IMR-90 (cell line): ENCODE measurements around the gene SAPCD1. TPM values are rescaled to one million over a fixed set of nuclear protein-coding genes. Genes with fewer than 3 reads are reported as not detected.

Experiments used
- ATAC-seq: fragments of 200-7000 bp; cut with Tn5 transposase; 2 replicates; pipeline ENCODE4 v1.9.1; 2020; ENCODE audit warnings: low read depth, mild to moderate bottlenecking, moderate library complexity
- BruUV-seq: library from RNA; stranded (reverse); fragments of 400-500 nt; replicated peaks from 2 replicates; lab custom pipeline; 2021; lab: Mats Ljungman, UMichigan
- CTCF ChIA-PET: fragments of 300-600 bp; formaldehyde crosslinking; extraction: SDS; loops from one replicate; lab custom pipeline; 2021; ENCODE audit warnings: antibody characterized with exemption; lab: Yijun Ruan, JAX
- POLR2A ChIA-PET: fragments of 300-600 bp; sonication (Branson Sonifier 250); formaldehyde crosslinking; loops from one replicate; lab custom pipeline; 2022; ENCODE audit warnings: antibody characterized with exemption; ENCODE audit not compliant: unreplicated experiment; lab: Charles Lee
- DNase-seq: peaks from one replicate; pipeline ENCODE4 v3.0.0; 2013
- H2AFZ ChIP-seq: replicated peaks from 2 replicates; pipeline ENCODE3; 2013; ENCODE audit warnings: low read length, mild to moderate bottlenecking; ENCODE audit not compliant: poor library complexity
- H2AK5ac ChIP-seq: 2 replicates; pipeline ENCODE4 v1.6.1; 2013; ENCODE audit warnings: low read depth, low read length, inconsistent platforms
- H2AK9ac ChIP-seq: replicated peaks from 2 replicates; pipeline ENCODE3; 2013; ENCODE audit warnings: mild to moderate bottlenecking, low read depth, low read length, moderate library complexity; ENCODE audit not compliant: poor library complexity
- H2BK120ac ChIP-seq: 2 replicates; pipeline ENCODE4 v1.6.1; 2013; ENCODE audit warnings: low read depth, low read length, inconsistent platforms
- H2BK15ac ChIP-seq: 3 replicates; pipeline ENCODE4 v1.6.1; 2013; ENCODE audit warnings: low read depth, low read length, inconsistent platforms
- H2BK20ac ChIP-seq: 2 replicates; pipeline ENCODE4 v1.6.1; 2013; ENCODE audit warnings: low read depth, mild to moderate bottlenecking, inconsistent platforms, low read length, moderate library complexity
- H2BK5ac ChIP-seq: 2 replicates; pipeline ENCODE4 v1.6.1; 2013; ENCODE audit warnings: mild to moderate bottlenecking, low read depth, low read length, inconsistent platforms; ENCODE audit not compliant: poor library complexity, severe bottlenecking
- H3K14ac ChIP-seq: replicated peaks from 2 replicates; pipeline ENCODE4 v1.6.1; 2013; ENCODE audit warnings: low read depth, low read length, inconsistent platforms
- H3K18ac ChIP-seq: 2 replicates; pipeline ENCODE4 v1.6.1; 2013; ENCODE audit warnings: low read depth, low read length, control low read depth
- H3K23ac ChIP-seq: 2 replicates; pipeline ENCODE4 v1.6.1; 2013; ENCODE audit warnings: low read depth, low read length, inconsistent platforms
- H3K27ac ChIP-seq: 2 replicates; pipeline ENCODE4 v1.5.1; 2013; ENCODE audit warnings: mild to moderate bottlenecking, control low read depth, low read length; ENCODE audit not compliant: insufficient read depth
- H3K27me3 ChIP-seq: 2 replicates; pipeline ENCODE4 v1.6.1; 2013; ENCODE audit warnings: low read length; ENCODE audit not compliant: control insufficient read depth, insufficient read depth
- H3K36me3 ChIP-seq: 2 replicates; pipeline ENCODE4 v1.6.1; 2013; ENCODE audit warnings: low read length, mixed read lengths; ENCODE audit not compliant: control insufficient read depth, insufficient read depth
- H3K4ac ChIP-seq: 2 replicates; pipeline ENCODE4 v1.6.1; 2013; ENCODE audit warnings: low read depth, low read length, inconsistent platforms
- H3K4me1 ChIP-seq: 2 replicates; pipeline ENCODE4 v1.6.1; 2013; ENCODE audit warnings: low read length, mixed read lengths; ENCODE audit not compliant: control insufficient read depth, insufficient read depth
- H3K4me2 ChIP-seq: 2 replicates; pipeline ENCODE4 v1.6.1; 2013; ENCODE audit warnings: low read depth, mild to moderate bottlenecking, control low read depth, low read length, moderate library complexity
- H3K4me3 ChIP-seq: 2 replicates; pipeline ENCODE4 v1.5.1; 2013; ENCODE audit warnings: low read depth, mild to moderate bottlenecking, control low read depth, low read length, moderate library complexity; ENCODE audit not compliant: insufficient read depth
- H3K56ac ChIP-seq: 2 replicates; pipeline ENCODE4 v1.6.1; 2013; ENCODE audit warnings: low read length, inconsistent platforms; ENCODE audit not compliant: insufficient read depth; ENCODE audit errors: extremely low read depth
- H3K79me1 ChIP-seq, 2 experiments: 2 replicates each; pipeline ENCODE4 v1.6.1; 2013; ENCODE audit warnings: low read length in 2 of 2, inconsistent platforms in 1 of 2, low read depth in 1 of 2
- H3K9ac ChIP-seq: 2 replicates; pipeline ENCODE4 v1.6.1; 2013; ENCODE audit warnings: low read depth, low read length, control low read depth
- H3K9me1 ChIP-seq: 2 replicates; pipeline ENCODE4 v1.6.1; 2013; ENCODE audit warnings: low read length, inconsistent platforms; ENCODE audit not compliant: insufficient read depth
- H3K9me3 ChIP-seq: 2 replicates; pipeline ENCODE4 v1.6.1; 2013; ENCODE audit warnings: low read length; ENCODE audit not compliant: control insufficient read depth, insufficient read depth
- H4K20me1 ChIP-seq: 2 replicates; pipeline ENCODE4 v1.6.1; 2013; ENCODE audit warnings: low read length, inconsistent platforms; ENCODE audit not compliant: insufficient read depth
- H4K5ac ChIP-seq: 2 replicates; pipeline ENCODE4 v1.6.1; 2013; ENCODE audit warnings: mild to moderate bottlenecking, low read depth, low read length, control low read depth
- H4K8ac ChIP-seq, 2 experiments: 2 replicates each; pipeline ENCODE4 v1.6.1; 2013; ENCODE audit warnings: low read depth in 2 of 2, low read length in 2 of 2, control low read depth in 1 of 2, inconsistent platforms in 1 of 2
- H4K91ac ChIP-seq: 2 replicates; pipeline ENCODE4 v1.6.1; 2013; ENCODE audit warnings: low read depth, low read length, inconsistent platforms; ENCODE audit not compliant: insufficient read depth
- BHLHE40 ChIP-seq: fragments of 150-350 bp; IDR thresholded peaks from 2 replicates; pipeline ENCODE4 v1.6.1; 2016; ENCODE audit warnings: mild to moderate bottlenecking, low read depth, low read length
- CEBPB ChIP-seq: IDR thresholded peaks from 2 replicates; pipeline ENCODE4 v1.6.1; 2012; ENCODE audit warnings: low read depth, low read length, improper control_type of control experiment
- CHD1 ChIP-seq: IDR thresholded peaks from 2 replicates; pipeline ENCODE4 v1.6.1; 2012; ENCODE audit warnings: low read depth, low read length, improper control_type of control experiment
- FOS ChIP-seq: fragments of 150-350 bp; IDR thresholded peaks from 2 replicates; pipeline ENCODE4 v1.6.1; 2016; ENCODE audit warnings: low read depth, low read length
- MAZ ChIP-seq: IDR thresholded peaks from 2 replicates; pipeline ENCODE4 v1.6.1; 2012; ENCODE audit warnings: low read depth, mild to moderate bottlenecking, low read length, improper control_type of control experiment, moderate library complexity, borderline replicate concordance
- MXI1 ChIP-seq: IDR thresholded peaks from 2 replicates; pipeline ENCODE4 v1.6.1; 2012; ENCODE audit warnings: low read depth, mild to moderate bottlenecking, low read length, moderate library complexity, borderline replicate concordance
- NFE2L2 ChIP-seq: fragments of 150-350 bp; IDR thresholded peaks from 2 replicates; pipeline ENCODE4 v1.6.1; 2016; ENCODE audit warnings: low read depth, mild to moderate bottlenecking, low read length
- RAD21 ChIP-seq: IDR thresholded peaks from 2 replicates; pipeline ENCODE4 v1.6.1; 2012; ENCODE audit warnings: low read length, improper control_type of control experiment
- RCOR1 ChIP-seq: IDR thresholded peaks from 2 replicates; pipeline ENCODE4 v1.6.1; 2012; ENCODE audit warnings: mild to moderate bottlenecking, low read length, improper control_type of control experiment; ENCODE audit not compliant: insufficient replicate concordance
- RFX5 ChIP-seq: IDR thresholded peaks from 2 replicates; pipeline ENCODE4 v1.8.0; 2012; ENCODE audit warnings: low read depth, mild to moderate bottlenecking, low read length, moderate library complexity
- SMC3 ChIP-seq: fragments of 150-350 bp; IDR thresholded peaks from 2 replicates; pipeline ENCODE4 v1.6.1; 2016; ENCODE audit warnings: low read depth, mild to moderate bottlenecking, antibody characterized with exemption, low read length, moderate library complexity
- WGBS, 2 experiments: methylation state at CpG; one replicate each; pipeline versions ENCODE4 v1.1.5 to v1.1.7; 2013; ENCODE audit warnings: missing lambda C conversion rate in 2 of 2; ENCODE audit not compliant: insufficient read length in 1 of 2; ENCODE audit errors: extremely low coverage in 2 of 2; 5-methylcytosine and 5-hydroxymethylcytosine counted together
- dilution Hi-C: fragments of 300-500 bp; cut with HindIII; formaldehyde crosslinking; loops from one replicate; pipeline ENCODE4 v1.14.3; 2018; ENCODE audit warnings: low sequenced_read_pairs; ENCODE audit not compliant: unreplicated experiment
- in situ Hi-C: fragments of 300-500 bp; cut with MboI; formaldehyde crosslinking; loops from 3 replicates; pipeline ENCODE4 v1.14.3; 2019; ENCODE audit warnings: low sequenced_read_pairs, inconsistent platforms, mixed read lengths
- intact Hi-C: fragments of 100-400 bp; cut with micrococcal nuclease; formaldehyde crosslinking; loops from 2 replicates; pipeline ENCODE4 v1.10.0; 2022
- polyA plus RNA-seq, 3 experiments: library from polyadenylated mRNA; depleted of rRNA; stranded (reverse); fragments of >200 nt; gene quantifications; 2 replicates each; pipeline ENCODE4 v1.2.3, GENCODE V29; 2012; ENCODE audit warnings: low replicate concordance in 1 of 3
- total RNA-seq: library from RNA; depleted of rRNA; stranded (reverse); fragments of >200 nt; gene quantifications from 2 replicates; pipeline ENCODE4 v1.2.3, GENCODE V29; 2012
- TF ChIP-seq, protein P1 (sequence below): fragments of 150-350 bp; IDR thresholded peaks from 2 replicates; pipeline ENCODE4 v1.6.1; 2016; ENCODE audit warnings: low read depth, mild to moderate bottlenecking, low read length, moderate library complexity, borderline replicate concordance
- TF ChIP-seq, protein P2 (sequence below): fragments of 150-350 bp; IDR thresholded peaks from 2 replicates; pipeline ENCODE4 v1.6.1; 2017; ENCODE audit warnings: mild to moderate bottlenecking, antibody characterized with exemption, low read length, low read depth

The SAPCD1 gene
- total and polyA plus RNA-seq, 2 of the 4 experiments (the other 2 are of a cell fraction): 2.3 TPM; not detected in 1

GRCh38 chr6:31778999-31779885 lies 16.8 kb downstream of the SAPCD1 start (continued):
- no peak for TF ChIP-seq SMC3

- H3K18ac ChIP-seq: no peak overlapping the region
- H3K4me1 ChIP-seq: peaks cover 10% of the 10 kb centered on the region
- no peak for DNase-seq
- no peak overlapping the region for H3K9ac ChIP-seq
- no peak overlapping the region for H3K4me3 ChIP-seq
- H3K27me3 ChIP-seq: no peaks in the 10 kb centered on the region
- no peak overlapping the region for H2AK5ac ChIP-seq
- ATAC-seq: no peak
- intact Hi-C loops: no loop called here
- H3K4ac ChIP-seq: no peak overlapping the region
- ChIA-PET CTCF (no interaction called here), POLR2A (no interaction called here)
- 95% methylated on average over 4 of the region's 10 CpGs; no CpG with 5 or more reads in 1 of the 2 experiments for WGBS, 2 experiments
- H2AFZ ChIP-seq: no peak overlapping the region
- in situ Hi-C loops: no loop called here
- no peak overlapping the region for H3K23ac ChIP-seq
- H3K79me1 ChIP-seq: 0 out of 4 replicates have a peak, but pooled peaks cover 0 to 6% of the 10 kb centered on the region in 2 experiments
- H3K9me3 ChIP-seq: no peaks in the 10 kb centered on the region
- H2BK120ac ChIP-seq: no peak overlapping the region
- no peak overlapping the region for H2BK5ac ChIP-seq
- no peak overlapping the region for H4K5ac ChIP-seq
- 0 out of 2 replicates have a peak, but pooled peaks cover 8% of the 10 kb centered on the region for H3K9me1 ChIP-seq
- peaks cover 59% of the 10 kb centered on the region for H3K36me3 ChIP-seq
- no peak overlapping the region for H3K27ac ChIP-seq
- no peak overlapping the region for H2BK15ac ChIP-seq
- TF ChIP-seq BHLHE40: no peak
- no peak for TF ChIP-seq MXI1
- no peak for TF ChIP-seq MAZ
- no peak for TF ChIP-seq RAD21
- no peak for TF ChIP-seq RCOR1
- no peak for TF ChIP-seq RFX5
- TF ChIP-seq, protein P1, sequence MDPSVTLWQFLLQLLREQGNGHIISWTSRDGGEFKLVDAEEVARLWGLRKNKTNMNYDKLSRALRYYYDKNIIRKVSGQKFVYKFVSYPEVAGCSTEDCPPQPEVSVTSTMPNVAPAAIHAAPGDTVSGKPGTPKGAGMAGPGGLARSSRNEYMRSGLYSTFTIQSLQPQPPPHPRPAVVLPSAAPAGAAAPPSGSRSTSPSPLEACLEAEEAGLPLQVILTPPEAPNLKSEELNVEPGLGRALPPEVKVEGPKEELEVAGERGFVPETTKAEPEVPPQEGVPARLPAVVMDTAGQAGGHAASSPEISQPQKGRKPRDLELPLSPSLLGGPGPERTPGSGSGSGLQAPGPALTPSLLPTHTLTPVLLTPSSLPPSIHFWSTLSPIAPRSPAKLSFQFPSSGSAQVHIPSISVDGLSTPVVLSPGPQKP: no peak
- TF ChIP-seq CEBPB: no peak
- TF ChIP-seq, protein P2, sequence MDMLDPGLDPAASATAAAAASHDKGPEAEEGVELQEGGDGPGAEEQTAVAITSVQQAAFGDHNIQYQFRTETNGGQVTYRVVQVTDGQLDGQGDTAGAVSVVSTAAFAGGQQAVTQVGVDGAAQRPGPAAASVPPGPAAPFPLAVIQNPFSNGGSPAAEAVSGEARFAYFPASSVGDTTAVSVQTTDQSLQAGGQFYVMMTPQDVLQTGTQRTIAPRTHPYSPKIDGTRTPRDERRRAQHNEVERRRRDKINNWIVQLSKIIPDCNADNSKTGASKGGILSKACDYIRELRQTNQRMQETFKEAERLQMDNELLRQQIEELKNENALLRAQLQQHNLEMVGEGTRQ: no peak
- no peak for TF ChIP-seq FOS
- no peak for TF ChIP-seq NFE2L2
- no peak for TF ChIP-seq CHD1
- no peak for TF ChIP-seq SMC3
- no peak overlapping the region for H4K8ac ChIP-seq
- dilution Hi-C loops: no loop called here
- no peak overlapping the region for H3K14ac ChIP-seq
- H3K4me2 ChIP-seq: no peak overlapping the region
- no TSS peak for BruUV-seq
- no peak overlapping the region for H2AK9ac ChIP-seq
- no peaks in the 10 kb centered on the region for H4K20me1 ChIP-seq
- H4K91ac ChIP-seq: no peak overlapping the region
- no peak overlapping the region for H2BK20ac ChIP-seq
- H3K56ac ChIP-seq: no peak overlapping the region
Measured at GRCh38 chr6:31779908-31780307, 17.5 kb downstream of the SAPCD1 start.
